Measurements from ENCODE around the gene CENPU.
"Not testable (repeated sequence)": the region's sequence is repeated elsewhere in the genome, so short reads cannot be mapped to it uniquely, and the experiment has no call there.

CENPU gene

DNA sequence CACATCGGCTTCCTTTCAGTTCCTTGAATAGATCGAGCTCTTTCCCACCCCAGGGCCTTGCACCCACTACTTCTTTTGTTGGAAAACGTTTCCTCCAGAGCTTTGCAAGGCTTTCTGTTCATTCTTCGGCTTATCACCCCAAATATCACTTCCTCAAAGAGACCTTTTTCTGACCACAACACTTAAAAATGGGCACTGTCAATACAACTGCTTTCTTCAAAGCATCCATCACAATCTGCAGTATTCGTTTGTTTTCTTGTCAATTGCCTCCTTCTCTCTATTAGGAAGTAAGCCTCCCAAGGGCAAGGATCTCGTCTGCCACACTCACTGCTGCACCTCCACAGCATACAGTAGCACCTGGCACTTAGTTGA lies 17.7 kb upstream of the CENPU start:
- no peak for DNase-seq (ENCODE audit: low read depth)

DNA sequence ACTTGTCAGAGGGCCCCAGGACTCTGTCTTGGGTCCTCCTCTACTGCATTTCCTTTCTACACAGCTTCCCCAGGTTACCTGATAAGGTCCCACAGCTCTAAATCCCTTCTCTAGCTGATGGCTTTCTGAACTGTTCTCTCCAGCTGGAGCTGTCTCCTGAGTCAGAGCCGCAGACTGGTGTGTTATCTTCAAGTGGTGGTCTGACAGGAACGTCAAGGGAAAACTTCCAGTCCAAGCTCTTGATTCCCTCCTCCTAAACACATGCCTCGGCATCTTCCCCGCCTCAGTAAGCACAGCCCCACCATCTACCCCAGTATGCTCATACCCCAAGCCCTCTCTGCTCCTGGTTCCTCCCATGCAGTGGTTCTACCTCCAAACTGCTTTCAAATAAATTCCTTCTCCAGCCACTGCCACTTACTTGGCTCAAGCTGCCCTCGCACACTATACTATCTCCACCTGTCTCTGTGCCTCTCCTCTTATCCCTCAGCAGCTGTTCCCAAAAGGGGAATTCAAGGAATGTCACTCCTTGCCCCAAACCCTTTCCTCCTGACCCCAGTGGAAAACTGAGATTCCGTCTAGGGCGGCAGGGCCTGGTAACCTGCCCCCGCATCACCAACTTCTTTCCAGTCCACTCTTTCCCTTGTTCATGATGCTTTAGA lies 17.2 kb upstream of the CENPU start:
- DNase-seq (ENCODE audit: low read depth), result no peak

DNA sequence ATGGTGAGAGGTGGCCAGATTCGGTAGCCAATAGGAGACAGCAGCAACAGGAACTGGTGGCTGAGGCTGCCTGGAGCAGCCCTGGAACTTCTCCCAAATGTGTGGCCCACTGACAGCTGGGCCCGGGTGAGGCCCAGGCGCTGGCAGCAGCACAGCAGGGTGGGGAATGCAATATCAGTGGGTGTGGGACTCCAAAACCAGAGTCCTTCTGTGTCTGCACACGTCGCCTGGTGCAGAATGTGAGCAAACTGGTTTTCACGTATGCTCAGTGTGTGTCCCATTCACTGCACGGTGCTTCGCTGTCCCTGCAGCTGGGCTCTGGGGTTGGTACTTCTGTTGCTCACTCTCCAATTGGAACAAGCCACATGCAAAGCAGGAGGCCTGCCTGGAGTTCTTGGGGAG lies 14.4 kb upstream of the CENPU start:
- DNase-seq (ENCODE audit: low read depth), result no peak

DNA sequence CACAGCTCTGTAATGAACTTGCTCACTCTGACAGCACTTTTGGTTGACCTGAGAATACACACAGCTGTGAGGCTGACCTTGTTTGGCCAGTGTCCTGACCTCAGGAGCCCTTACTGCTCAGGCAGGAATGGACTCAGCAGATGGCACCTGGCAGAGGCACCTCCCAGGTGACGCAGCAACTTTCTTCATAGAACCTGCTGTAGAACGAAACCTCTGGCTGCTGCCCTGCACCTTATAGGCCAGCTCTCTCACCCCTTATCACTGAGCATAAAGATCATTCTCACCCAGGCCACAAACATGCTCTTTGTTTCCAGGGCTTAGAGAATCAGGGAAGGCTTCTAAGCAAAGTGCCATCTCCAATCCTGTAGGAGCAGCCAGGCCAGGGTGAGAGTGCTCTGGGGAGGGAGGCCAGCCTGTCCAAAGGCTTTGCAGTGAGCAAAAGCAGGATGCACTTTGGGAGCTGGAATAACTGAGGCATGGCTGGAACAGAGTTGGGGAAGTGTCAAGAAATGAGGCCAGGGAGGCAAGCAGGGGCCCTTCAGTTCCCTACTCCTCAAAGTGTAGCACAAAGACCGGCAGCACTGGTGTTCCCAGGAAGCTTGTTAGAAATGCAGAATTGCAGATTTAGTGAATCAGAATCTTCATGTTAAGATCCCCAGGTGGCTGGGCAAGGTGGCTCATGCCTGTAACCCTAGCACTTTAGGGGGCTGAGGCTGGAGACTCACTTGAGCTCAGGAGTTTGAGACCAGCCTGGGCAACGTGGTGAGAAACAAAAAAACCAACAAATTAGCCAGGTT lies 13.3 kb upstream of the CENPU start:
- DNase-seq (ENCODE audit: low read depth), result no peak

DNA sequence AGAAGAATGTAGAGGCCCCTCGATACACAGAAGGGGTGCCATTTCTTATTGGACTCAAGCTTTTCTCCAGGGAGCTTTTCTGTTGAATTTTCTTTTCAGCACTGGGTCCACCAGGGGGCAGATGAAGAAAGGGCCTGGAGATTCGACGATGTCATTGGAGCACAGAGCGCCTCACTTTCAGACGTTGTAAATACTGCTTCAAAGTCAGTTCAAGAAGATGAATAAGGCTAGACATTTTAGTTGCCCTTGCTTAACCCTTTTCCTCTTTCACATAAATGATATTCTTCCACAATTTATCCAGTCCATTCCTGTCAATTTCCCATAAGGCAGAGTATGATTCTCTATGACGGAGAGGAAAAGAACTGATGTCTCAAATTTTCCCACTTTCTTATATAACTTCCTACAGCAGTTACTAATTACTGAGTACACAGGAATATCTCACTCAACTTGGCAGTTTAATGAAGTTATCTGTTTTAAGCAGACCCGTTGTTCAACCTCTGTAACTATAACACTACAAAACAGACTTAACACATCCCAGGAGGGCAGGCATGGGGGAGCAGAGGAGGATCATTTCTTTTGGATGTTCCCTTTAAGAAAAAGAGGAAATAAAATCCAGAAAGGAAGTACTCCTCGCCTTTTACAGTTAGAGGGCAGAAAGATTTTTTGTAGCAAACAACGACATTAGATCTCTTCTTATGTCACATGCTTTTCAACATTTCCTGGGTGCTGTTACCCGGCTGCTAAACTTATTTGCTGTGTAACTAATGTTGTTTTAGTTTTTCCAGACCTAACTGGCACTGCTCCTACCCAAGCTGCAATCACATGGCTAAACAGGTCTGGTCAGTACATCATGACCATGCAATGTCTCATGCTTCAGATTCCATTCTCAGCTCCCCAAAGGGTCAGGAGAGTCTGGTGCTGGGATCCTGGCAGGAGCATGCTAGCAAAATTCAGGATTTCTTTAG lies 12.2 kb upstream of the CENPU start:
- DNase-seq (ENCODE audit: low read depth), result peak; percentile 52

DNA sequence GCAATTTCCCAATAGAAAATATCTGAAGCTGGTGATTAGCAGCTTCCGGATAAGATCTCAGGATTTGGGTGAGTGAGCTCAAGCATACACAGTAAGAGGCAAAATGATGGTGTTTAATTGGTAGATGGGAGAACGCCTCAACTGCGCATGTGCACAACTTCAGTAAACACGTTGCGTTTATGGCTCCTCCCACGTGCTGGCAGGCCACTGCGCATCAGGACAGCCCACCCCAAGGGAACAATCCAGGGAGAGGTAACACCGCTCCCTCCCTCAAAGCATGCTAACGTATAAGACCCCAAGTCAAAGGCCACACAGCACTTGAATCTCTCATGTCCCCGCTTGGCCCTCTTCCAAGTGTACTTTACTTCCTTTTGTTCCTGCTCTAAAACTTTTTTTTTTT lies 10.3 kb upstream of the CENPU start:
- no peak for DNase-seq (ENCODE audit: low read depth)

DNA sequence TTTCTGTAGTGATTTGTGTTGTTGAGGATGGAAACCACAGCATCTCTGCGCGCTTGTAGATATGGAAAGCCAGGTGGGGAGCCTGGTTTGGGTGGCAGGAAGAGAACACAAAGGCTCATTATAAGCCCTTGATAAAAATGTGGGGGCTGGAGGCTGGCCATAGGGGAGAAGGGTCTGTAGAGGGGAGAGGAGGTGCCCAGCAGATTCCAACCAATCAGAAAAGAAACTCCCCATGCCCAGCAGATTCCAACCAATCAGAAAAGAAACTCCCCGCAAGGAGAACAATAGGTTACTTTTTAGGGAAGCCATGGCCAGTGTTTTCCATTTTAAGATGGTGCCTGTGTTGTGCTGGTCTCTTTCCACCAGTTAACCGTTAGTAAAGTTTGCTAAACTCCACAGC lies 9.8 kb upstream of the CENPU start:
- no peak for DNase-seq (ENCODE audit: low read depth)

DNA sequence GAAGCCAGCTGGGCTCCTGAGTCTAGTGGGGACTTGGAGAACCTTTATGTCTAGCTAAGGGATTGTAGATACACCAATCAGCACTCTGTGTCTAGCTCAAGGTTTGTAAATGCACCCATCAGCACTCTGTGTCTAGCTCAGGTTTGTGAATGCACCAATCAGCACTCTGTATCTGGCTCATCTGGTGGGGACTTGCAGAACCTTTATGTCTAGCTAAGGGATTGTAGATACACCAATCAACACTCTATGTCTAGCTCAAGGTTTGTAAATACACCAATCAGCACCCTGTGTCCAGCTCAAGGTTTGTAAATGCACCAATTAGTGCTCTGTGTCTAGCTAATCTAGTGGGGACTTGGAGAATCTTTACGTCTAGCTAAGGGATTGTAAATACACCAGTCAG lies 7.8 kb upstream of the CENPU start:
- not testable (repeated sequence) for DNase-seq (ENCODE audit: low read depth)

DNA sequence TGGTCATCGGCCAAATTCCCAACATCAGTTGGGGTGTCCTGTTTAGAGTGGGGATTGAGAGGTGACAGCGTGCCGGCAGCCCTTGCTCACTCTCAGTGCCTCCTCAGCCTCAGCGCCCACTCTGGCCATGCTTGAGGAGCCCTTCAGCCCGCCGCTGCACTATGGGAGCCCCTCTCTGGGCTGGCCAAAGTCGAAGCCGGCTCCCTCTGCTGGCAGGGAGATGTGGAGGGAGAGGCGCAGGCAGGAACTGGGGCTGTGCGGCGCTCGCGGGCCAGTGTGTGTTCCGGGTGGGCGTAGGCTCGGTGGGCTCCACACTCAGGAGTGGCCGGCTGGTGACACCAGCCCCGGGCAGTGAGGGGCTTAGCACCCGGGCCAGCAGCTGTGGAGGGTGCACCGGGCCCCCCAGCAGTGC lies 7.1 kb upstream of the CENPU start:
- no peak for DNase-seq (ENCODE audit: low read depth)

DNA sequence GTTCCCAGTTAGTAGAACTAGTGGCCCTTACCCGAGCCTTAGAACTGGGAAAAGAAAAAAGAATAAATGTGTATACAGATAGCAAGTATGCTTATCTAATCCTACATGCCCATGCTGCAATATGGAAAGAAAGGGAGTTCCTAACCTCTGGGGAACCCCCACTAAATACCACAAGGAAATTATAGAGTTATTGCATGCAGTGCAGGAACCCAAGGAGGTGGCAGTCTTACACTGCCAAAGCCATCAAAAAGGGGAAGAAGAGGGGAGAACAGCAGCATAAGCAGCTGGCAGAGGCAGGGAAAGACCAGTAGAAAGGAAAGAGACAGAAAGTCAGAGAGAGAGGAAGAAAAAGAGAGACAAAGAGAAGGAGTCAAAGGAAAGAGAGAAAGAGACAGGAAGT lies 5.7 kb upstream of the CENPU start:
- not testable (repeated sequence) for DNase-seq (ENCODE audit: low read depth)

DNA sequence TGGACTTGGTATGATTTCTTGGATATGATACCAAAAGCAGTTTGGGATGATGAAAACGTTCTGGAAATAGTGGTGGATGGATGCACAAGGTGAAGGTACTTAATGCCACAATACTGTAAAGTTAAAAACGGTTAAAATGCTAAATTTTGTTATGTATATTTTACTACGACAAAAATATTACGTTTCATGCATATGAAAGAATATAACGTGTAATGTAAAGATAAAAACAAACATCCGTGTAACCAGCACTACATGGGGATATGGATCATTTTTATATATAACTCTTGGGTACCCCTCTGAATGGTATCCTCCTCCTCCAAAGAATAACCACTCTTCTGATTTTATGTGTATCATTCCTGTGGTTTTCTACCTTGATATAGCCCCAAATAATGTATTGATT lies 862 bp upstream of the CENPU start:
- no peak for DNase-seq (ENCODE audit: low read depth)

DNA sequence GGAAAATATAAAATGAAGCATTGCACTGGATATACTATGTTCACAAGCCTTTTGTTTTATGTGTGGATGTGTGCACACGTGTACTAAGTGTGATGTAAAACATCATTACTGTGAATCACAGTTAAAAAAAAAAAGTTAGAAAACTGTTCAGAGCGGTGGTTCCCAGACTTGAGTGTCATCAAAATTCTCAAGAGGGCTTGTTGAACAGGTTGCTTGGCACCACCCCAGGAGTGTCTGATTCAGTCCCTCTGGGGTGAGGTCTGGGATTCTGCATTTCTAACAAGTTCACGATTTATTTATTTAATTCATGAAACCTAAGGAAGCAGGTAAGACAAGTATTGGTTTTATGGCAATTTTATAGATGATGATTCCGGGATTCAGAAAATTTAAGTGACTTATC lies 1.8 kb downstream of the CENPU start:
- no peak for DNase-seq (ENCODE audit: low read depth)

DNA sequence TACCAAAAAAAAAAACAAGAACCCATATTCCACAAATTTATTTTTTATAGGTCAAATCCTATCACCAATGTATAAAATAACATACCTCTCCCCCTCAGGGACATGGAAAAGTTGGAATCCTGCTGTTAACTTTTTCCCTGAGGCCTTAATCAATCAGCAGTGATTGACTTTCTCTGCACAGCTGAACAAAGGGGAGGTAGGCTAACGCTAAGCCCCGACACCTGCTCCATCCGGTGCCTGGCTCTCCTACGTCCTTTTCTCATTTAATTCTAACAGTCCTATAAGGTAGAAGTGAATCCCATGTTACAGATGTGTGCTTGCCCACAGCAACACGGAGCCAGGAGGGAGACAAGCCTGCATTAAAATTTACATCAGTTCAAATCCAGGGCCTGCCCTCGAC lies 2.8 kb downstream of the CENPU start:
- DNase-seq (ENCODE audit: low read depth), result no peak

DNA sequence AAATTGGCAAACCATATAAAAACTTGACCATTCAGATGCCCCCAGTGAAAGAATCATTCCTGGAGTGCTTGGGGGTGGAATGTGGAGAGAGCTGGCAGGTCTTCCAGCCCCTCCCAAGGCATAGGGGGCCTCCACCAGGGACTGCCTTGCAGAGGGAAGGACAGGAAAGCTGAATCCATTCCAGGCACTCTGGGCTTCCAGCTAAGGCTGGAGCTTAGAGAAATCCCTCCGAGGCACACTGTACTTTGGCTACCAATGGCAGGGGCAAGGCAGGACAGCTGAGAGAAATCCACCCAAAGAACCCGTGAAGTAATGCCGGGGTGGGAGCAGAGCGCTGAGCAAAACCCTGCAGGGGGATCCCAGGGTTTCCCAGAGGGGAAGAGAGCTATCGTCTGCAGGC lies 4.0 kb downstream of the CENPU start:
- no peak for DNase-seq (ENCODE audit: low read depth)

DNA sequence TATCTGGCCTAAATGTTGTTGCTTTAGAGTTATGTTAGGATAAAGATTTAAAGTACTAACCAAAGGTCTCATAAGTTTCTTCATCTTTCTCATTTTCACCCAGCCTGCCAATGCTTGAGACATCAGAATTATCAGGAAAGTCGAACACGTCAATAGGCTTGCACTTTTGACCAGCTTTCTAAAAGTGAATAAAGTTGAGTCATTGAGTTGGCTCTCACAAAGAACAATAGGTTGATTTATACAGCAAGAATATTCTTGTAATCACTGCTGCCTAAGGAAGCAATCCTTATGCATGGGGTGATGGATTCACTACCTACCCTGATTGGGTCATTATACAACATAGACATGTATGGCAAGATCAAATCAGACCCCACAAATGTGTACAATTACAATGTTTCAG lies 5.0 kb downstream of the CENPU start:
- no peak for DNase-seq (ENCODE audit: low read depth)

DNA sequence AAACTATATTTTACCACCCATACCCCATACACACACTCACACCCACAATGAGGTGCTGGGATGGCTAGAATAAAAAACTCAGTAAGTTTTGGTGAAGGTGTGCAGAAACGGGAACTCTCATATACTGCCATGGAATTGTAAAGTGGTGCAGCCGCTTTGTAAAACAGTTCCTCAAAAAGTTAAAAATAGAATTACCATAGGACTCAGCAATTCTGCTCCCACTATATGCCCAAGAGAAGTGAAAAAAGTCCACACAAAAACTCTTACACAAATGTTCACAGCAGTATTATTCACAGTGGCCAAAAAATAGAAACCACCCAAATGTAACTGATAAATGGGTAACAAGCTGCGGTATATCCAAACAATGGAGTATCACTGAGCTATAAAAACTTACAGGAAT lies 6.5 kb downstream of the CENPU start:
- no peak for DNase-seq (ENCODE audit: low read depth)

DNA sequence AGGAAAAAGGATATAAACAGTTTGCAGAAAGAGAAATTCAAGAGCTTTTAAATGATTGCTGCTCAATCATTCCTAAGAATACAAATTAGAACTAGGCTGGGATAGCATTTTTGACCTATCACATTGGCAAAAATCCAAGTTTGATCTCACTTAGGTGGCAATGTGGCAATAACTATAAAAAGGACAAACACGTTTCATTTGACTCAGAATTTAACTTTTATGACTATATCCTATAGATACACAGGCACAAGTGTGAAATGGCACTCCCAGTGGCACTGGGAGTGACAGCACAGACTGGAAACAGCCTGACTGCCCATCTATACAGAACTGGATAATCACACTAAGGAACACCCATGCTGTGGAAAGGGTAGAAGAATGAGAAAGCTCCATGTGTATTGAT lies 11.1 kb downstream of the CENPU start:
- DNase-seq (ENCODE audit: low read depth), result no peak

DNA sequence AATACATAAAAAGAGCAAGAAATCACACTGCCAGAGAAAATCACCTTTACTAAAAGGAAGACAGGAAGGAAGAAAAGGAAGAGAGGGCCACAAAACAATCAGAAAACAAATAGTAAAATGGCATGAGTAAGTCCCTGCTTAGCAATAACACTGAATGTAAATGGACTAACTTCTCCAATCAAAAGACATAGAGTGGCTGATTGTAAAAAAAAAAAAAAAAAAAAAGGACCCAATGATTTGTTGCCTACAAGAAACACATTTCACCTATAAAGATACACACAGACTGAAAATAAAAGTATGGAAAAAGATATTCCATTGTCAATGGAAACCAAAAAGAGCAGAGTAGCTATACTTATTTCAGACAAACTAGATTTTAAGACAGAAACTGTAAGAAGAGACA lies 12.6 kb downstream of the CENPU start:
- DNase-seq (ENCODE audit: low read depth), result no peak

DNA sequence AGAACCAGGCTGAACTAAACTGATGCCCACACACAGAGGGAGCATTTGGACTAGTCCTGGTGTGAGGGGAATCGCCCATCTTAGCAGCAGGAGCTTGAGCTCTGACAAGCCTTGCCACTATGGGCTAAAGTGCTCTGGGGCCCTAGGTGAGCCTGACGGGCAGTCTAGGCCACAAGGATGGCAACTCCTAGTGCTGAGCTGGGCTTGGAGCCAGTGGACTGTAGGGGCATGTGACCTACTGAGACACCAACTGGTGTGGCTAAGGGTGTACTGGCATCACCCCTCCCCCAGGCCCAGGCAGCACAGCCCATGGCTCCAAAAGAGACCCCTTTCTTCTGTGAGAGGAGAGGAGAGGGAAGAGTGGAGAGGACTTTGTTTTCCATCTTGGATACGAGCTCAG lies 14.5 kb downstream of the CENPU start:
- DNase-seq (ENCODE audit: low read depth), result no peak

DNA sequence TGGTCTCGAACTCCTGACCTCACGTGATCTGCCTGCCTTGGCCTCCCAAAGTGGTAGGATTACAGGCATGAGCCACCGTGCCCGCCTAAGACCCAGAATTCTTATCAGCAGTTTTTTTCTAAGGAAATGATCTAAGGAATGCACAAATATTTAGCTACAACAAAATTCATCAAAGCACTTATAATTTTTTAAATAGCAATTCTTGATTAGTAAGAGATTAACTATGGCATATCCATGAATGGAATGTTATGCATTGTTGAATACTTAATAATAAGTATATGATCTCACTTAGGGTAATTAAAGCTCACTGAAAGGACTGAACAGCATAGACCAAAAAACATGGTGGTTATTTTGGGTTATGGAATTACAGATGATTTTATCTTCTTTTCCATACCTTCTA lies 18.4 kb downstream of the CENPU start:
- no peak for DNase-seq (ENCODE audit: low read depth)

DNA sequence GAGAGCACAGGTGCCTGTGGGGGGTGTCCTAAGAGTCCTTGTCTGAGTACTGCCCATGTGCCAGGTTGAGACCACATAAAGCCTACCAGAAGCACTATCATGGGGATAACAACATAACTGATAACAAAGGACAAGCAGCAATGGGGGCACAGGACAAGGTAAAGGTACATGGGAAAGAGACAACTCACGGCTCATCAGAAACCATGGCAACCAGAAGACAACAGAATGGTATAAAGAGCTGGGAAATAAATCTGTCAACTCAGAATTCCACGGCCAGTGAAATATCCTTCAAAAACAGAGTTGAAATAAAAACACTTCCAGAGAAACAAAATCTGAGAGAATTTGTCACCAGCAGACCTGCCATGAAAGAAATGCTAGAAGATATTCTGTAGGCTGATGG lies 20.0 kb downstream of the CENPU start:
- DNase-seq (ENCODE audit: low read depth), result no peak

DNA sequence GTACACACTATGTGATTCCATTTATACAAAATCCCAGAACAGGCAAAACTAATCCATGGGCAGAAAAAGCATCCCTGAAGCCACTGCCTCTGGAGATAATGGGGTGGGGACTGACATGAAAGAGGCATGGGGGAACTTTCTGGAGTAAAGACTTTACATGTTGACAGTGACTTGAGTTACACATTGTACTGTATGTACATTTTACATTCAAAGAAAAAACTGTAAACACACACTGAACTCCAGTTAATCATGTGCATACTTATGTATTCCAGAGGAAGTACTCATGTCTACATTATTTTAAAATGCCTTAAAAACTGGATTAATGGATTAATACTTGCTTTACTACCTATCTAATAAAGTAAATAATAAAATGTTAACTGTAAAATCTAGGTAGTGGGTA lies 21.6 kb downstream of the CENPU start:
- no peak for DNase-seq (ENCODE audit: low read depth)

DNA sequence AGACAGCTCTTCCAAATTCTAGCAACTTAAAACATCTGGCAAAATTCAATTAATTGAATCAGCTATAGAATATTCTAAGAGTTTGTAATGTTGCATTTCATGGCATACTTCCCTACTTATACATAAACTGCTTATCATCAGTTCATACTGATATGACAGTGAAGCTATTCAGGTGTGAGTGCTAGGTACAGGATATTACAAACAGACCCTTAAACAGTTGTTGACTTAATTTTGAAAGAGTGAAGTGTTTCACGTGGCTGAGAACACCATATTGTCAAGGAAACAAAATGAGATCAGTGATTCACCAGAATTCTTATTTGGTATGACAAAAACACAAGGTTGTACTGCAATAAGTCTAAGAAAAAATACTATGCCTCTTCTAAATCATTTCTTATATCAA lies 27.4 kb downstream of the CENPU start:
- DNase-seq (ENCODE audit: low read depth), result no peak

Data from T follicular helper cell (primary cell).